ENCODE data around the gene PSEN1.

Gene PSEN1

DNA sequence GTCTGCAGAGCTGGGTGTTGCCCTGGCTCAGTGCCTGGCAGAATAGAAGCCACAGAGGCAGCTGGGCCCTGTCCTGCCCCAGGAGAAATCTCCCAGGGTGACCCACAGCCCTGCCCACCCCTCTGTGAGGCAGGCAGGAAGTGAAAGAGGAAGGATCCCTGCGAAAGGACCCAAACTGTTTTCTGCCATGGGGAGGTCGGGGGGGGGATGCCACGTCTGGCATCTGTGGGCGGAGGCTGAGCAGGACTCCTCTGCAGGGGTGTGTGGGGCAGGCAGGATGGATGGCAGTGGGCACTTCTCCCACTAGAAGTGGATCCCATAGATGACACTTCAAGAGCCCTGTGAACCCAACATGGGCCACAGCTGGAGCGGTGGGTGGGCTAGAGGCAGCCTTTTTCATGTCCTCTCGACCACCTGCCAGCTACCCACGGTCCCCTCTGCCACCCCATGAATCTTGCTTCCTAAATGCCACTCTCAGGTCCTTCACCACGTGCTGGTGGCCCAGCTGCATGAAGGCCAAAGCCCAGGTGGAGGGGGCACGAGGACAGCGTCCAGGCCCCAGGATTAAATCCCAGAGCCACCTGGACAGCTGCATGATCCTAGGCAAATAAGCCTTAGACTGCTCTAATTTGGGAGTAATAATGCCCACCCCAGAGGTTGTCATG lies 104.6 kb downstream of the PSEN1 start:
- DNase-seq (ENCODE audit: low spot score) = no peak

DNA sequence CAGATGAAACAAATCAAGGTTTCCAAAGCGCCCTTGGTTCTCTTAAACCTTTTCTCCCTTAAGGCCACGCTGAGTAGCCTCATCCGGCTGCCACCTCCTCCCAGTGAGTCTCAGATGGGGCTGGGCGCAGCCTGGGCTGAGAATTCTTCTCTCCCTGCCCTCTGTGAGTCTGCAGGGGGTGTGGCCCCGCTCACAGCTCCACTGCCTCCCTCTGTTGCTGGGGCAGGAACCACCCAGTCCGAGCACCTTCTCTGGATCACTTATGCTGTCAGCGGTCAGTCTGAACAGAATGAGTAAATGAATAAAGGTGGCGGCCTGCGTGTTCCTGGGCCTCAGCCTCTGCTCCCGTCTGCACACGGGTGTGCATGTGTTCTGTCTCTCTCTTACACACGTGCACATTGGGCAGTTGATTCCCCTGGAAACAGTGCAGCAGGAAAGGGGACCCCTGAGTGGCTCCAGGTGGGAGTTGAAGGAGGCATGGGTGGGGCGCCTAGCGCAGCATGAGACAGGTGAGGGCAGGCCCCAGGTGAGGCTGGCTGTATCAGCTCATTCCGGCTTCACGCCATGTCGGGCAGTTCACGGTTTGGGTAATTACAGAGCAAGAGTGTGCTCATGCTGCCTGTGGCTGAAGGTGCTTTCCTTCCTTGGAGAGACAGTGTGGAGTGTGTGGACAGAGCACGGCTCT lies 105.3 kb downstream of the PSEN1 start:
- DNase-seq (ENCODE audit: low spot score) = no peak

DNA sequence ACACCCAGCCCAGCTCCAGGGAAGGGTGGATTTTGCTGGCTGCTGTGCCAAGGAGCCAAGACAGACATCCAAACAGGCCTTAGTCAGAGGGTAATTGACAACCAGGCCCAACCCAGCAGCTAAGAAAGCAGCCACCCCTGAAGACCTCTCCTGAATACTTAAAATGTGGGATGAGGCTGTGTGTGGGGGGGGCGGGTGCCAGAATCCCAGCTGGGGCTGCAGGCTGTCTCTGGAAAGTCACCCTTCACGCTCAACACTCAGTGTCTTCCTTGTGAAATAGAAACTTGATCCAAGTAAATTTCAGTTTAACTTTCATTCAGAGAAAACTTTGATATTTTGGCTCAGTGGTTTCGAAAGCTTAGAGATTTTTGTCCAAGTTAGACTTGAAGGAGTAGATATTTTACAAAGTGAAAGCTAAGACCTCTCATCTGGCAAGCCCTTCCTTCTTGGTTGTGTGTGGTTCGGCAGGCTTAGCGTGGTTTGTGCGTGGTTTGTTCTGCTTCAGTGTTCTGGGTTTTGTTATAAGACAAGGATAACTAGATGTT lies 106.1 kb downstream of the PSEN1 start:
- no peak for DNase-seq (ENCODE audit: low spot score)

DNA sequence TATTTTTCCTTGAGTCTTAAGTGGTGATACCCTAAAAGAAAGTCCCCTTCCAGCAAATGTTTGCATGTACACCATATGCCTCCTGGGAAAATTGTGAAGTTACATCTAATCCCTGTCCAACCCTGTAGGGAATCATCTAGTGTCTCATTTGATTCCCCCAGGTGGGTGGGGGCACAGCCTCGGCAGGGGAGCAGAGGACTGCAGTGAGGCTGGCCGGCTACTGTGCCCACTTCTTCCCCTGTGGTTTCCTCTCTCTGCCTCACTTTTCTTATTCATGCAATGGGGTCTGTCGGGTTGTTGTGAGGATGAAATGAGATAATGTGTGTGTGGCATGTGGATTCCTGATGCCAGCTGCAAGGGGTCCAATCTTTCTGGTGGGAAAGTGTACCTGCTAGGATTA lies 107.0 kb downstream of the PSEN1 start:
- DNase-seq (ENCODE audit: low spot score) = no peak

DNA sequence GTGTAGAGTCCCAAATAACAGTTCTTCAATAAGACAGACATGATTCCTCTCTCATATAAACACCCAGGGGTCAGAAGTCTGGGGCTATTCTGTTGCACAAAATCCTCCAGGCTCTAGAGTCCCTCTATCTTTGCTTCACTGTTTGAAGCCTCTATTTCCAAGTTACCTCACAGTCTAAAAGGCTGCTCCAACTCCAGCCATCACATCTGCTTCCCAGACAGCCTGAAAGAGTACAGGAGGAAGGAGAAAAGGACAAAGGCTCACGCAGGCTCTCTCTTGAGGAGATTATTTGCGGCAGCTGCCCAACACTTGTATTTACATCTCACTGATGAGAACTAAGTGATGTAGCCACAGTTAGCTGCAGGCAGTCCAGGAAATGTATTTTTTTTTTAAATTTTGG lies 107.4 kb downstream of the PSEN1 start:
- no peak for DNase-seq (ENCODE audit: low spot score)

DNA sequence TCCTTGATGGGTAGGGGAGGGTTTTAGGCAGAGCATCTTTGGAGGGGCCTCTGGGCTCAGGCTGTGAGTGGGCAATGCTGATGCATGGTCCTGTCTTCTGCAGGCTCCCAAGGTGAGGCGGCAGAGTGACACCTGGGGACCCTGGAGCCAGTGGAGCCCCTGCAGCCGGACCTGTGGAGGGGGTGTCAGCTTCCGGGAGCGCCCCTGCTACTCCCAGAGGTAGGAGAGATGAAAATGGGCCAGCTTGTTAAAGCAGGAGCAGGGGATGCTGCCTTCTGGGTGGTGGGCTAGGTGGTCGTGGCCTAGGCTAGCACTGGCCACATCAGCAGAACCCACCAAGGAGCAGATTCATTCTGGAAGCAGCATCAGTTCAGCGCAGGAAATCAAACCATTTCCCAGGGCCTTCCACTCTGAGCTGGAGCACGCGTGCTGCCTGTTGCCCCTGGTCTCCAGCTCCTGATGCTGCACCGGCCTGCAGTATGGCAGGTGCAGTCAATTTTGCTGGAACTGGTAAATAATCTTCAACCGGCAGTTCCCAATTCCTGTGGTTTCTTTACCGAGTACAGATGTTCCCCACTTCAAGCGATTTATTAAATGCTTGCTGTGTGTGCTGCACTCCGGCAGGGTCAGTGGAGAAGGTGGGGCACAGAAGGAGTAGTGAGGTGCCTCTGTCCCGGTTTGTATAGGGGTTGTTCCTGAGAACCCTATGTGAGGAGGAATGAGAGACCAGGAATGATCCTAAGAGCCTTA lies 108.4 kb downstream of the PSEN1 start:
- DNase-seq (ENCODE audit: low spot score) = no peak

DNA sequence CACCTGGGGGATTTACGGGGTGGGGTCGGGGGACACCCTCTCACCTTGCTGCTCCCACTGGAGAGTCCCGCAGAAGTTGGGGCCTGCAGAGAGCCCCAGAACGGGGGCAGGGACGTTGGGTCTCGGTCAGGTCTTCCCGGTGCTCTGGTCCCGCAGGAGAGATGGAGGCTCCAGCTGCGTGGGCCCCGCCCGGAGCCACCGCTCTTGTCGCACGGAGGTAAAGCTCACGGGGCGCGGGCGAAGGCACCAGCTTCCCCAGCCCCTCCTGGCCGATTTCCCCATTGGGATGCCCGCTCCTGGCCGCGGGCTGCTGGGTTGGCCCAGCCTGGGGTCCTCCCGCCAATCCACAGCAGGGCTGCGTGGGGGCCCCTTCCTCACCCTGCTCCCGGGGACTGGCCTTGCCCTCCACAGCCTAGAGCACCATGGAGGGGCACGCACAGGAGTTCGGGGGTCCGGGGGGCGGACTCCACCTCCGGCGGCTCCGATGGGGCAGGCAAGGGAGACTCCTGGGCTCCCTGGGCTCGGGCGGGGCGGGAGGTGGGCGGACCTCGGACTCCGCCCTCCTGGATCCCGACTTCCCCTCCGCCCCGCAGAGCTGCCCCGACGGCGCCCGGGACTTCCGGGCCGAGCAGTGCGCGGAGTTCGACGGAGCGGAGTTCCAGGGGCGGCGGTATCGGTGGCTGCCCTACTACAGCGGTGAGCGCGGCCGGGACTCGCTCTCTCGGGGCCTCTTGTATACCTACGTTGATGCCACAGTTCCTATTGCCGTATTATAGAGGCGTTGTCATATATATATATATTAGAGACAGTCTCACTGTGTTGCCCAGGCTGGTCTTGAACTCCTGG lies 109.4 kb downstream of the PSEN1 start:
- peak; percentile 84 for DNase-seq (ENCODE audit: low spot score)

DNA sequence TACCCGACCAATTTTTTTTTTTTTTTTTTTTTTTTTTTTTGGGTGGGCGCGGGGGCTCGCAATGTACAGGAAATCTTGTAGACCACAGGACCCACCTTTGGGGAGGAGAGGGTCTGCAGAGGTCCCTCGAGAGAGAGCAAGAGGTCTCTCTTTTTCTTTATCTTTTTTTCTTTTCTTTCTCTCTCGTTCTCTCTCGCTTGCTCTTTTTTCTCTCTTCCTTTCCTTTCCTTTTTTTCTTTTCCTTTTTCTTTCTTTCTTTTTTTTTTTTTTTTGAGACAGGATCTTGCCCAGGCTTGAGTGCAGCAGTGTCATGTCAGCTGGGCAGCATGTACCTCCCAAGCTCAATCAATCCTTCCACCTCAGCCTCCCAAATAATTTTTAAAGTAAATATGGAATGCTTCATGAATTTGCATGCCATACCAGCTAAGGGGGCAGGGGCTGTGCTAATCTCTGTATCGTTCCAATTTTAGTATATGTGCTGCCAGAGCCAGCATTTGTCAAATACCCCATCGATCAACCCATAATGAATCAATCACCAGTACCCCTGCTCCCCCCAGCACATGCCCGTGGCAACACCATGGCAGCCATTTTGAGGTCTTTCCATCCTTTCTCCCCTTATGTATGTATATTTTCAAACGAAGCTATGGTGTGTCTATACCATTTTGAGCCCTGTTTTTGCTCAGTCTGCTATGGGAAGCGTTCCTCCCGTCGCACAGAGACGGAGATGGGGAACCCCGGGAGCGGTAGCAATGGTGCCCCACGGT lies 110.3 kb downstream of the PSEN1 start:
- no peak for DNase-seq (ENCODE audit: low spot score)

DNA sequence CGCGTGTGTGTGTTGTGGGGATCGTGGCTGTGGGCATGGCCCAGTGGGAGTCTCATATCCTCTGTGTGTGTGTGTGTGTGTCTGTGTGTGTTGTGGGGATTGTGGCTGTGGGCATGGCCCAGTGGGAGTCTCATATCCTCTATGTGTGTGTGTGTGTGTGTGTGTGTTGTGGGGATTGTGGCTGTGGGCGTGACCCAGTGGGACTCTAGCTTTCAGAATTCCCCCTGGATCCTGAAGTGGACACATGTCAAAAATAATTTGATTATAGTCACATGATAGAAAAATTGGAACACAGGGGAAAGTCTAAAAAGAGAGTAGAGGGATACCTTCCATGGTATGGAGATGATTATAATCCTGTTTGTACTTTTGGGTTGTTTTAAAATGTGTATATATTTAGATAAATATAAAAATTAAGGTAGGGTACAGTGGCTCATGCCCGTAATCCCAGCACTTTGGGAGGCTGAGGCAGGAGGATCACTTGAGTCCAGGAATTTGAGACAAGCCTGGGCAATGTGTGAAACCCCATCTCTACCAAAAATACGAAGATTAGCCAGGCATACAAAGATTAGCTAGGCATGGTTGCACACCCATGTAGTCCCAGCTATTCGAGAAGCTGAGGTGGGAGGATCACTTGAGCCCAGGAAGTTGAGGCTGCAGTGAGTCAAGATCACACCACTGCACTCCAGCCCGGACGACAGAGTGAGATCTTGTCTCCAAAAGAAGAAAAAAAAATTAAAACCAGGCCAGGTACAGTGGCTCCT lies 112.0 kb downstream of the PSEN1 start:
- no peak for DNase-seq (ENCODE audit: low spot score)

DNA sequence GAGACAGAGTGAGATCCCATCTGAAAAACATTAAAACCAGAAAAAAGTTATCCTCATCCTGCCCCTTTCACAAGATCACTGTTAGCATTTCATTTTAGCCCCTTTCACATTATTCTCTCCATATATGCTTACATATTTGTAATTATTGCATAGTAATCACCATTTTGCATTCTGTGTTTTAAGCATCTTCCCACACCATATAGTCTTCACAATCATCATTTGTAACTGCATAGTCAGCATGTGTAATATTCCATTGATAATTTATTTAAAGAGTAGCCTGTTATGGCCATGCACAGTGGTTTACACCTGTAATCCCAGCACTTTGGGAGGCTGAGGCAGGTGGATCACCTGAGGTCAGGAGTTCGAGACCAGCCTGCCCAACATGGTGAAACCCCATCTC lies 112.8 kb downstream of the PSEN1 start:
- DNase-seq (ENCODE audit: low spot score) = no peak

DNA sequence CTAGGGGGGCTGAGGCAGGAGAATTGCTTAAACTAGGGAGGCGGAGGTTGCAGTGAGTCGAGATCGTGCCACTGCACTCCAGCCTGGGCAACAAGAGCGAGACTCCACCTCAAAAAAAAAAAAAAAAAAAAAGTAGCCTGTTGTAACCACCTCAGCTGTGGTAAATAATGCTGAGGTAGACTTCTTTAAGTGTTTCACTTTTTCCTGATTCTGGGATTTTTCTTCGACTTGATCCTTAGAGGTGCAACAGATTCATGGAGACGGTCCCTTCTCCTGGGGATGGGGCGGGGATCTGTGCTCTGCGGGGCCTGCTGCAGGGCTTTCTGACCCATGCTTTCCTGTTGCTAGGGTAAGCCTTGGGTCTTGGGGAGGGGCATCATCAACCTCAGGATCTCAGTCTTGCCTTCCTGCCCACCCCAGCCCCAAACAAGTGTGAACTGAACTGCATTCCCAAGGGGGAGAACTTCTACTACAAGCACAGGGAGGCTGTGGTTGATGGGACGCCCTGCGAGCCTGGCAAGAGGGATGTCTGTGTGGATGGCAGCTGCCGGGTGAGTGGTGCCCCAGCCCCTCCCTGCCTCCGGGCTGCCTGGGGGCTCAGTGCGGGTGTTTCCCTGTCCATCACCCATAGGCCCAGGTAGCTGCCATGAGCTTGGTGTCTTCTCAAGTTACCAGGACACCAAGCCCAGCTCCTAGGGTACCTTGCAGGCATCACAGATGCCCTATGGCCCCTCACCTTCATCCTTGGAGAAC lies 113.4 kb downstream of the PSEN1 start:
- DNase-seq (ENCODE audit: low spot score) = no peak

DNA sequence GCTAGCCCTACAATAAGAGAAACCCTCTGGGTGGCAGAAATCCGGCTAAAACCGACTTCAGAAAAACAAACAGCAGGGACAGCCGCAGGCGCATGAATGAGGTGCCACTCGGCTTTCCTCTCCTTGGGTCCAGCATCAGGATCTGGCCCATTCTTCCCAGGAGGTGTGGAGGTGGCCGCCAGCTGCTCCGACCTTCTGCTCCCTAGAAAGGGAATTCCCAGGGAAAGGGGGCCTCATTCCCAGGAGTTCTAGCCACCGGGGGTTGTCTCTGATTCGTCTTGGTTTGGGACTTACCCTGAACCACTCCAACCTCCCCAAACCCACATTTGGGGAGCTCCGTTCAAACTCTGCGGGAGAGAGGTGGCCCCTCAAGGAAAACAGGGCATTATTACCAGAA lies 114.0 kb downstream of the PSEN1 start:
- no peak for DNase-seq (ENCODE audit: low spot score)

DNA sequence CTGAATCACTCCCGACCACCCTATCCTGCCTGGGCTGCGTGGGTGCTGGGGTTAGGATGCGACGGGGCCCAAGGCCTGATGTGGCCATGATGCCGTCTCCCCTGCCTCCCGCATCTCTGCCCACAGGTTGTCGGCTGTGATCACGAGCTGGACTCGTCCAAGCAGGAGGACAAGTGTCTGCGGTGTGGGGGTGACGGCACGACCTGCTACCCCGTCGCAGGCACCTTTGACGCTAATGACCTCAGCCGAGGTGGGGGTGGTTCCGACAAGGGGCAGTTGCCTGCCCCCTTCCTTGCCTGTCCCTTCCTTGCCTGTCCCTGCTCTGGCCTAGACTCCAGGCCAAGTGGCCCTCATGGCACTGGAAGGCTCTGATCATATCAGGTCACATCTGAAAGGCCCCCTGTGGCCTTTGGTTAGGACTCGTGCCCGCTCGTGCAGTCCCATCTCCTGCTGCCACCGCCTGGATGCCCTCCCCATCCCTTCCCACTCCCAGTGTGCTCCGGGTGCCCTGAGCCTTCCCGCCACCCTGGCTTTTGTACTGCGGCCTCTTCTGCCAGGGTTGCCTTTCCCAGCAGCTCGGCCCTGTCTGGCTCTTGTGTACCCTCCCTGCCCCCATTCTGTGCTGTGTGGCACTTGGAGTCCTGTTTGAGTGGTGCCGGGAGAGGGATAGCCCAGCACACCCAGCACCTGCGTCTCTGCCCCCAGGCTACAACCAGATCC lies 114.6 kb downstream of the PSEN1 start:
- no peak for DNase-seq (ENCODE audit: low spot score)

DNA sequence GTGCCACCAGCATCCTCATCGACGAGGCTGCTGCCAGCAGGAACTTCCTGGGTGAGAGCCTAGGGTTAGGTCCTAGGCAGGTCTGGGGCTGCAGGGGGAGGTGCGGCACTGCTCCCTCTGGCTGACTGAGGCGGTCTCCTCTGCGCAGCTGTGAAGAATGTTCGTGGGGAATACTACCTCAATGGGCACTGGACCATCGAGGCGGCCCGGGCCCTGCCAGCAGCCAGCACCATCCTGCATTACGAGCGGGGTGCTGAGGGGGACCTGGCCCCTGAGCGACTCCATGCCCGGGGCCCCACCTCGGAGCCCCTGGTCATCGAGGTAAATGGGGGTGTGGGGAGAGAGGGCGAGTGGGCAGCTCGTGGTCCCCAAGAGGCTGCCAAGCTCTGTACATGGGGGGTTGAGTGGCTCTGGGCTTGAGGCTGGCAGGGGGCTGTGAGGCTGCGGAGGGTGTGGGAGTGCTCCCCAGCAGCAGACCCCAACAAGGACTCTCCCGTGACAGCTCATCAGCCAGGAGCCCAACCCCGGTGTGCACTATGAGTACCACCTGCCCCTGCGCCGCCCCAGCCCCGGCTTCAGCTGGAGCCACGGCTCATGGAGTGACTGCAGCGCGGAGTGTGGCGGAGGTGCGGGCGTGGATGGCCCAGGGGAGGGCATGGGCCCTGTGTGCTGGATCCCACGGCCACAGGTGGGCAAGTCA lies 115.4 kb downstream of the PSEN1 start:
- DNase-seq (ENCODE audit: low spot score) = no peak

DNA sequence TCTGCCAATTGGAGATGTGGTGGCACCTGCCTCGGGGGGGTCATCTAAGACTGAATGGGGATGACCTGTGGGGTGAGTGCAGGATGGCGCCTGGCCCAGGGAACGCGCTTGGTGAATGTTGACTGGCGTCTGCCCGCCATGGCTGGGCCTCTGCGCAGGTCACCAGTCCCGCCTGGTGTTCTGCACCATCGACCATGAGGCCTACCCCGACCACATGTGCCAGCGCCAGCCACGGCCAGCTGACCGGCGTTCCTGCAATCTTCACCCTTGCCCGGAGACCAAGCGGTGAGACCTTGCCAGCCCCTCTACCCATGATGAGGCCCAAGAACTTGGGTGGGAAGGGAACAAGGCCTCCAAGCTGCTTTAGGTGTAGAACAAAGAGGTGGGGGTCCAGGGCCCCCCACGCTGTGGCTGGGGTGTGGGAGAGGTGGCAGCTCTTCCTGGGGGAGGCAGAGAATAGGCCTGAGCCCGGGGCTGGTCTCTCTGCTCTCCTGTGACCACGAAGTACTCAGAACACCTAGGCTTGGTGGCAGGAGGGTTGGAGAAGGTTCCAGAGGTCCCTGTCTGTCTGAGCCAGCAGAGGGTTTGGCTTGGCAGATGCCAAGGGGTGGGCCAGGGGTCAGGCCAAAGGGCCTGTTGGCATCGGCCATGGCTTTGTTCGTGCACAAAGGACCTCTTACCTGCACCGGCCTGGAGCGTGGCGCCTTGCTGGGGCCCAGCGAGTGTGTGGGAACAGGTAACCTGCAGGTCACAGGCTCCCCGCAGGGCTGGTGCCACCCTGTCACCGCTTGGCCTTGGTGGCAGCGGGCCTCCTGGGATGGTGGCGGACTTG lies 116.4 kb downstream of the PSEN1 start:
- DNase-seq (ENCODE audit: low spot score) = no peak

DNA sequence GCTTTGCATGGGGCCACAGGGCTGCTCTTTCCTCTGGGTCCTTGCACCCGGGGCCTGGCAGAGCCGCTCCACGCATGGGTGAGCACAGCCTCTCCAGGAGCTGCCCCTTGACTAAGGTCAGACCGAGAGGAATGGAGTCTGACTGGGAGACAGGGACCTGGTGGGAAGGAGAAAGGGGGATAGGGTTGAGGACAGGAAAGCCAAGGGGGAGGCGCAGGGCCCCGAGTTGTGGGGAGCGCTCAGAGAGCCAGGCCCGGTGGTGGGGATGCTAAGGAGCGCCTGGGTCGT lies 117.0 kb downstream of the PSEN1 start:
- no peak for DNase-seq (ENCODE audit: low spot score)

DNA sequence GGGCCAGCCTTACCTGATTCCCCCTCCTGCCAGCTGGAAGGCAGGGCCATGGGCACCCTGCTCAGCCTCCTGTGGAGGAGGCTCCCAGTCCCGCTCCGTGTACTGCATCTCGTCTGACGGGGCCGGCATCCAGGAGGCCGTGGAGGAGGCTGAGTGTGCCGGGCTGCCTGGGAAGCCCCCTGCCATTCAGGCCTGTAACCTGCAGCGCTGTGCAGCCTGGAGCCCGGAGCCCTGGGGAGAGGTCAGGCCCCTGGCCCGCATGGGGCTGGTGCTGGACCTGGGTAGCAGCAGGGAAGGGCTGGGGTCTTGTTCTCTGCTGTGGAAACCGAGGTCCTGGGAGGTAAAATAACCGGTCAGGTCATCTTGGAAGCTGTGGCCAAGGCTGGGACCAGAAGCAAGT lies 117.4 kb downstream of the PSEN1 start:
- DNase-seq (ENCODE audit: low spot score) = no peak
